Nephron (organoid): ENCODE results near the gene TBC1D9.

Source experiments
- H3K27ac Mint-ChIP-seq, 3 experiments: 2 replicates each; pipeline ENCODE4 v1.8.0; 2020; ENCODE audit warnings: mixed read lengths in 3 of 3, mild to moderate bottlenecking in 2 of 3, moderate library complexity in 1 of 3
- H3K27me3 Mint-ChIP-seq: 2 replicates; pipeline ENCODE4 v1.8.0; 2021; ENCODE audit warnings: low read depth, mild to moderate bottlenecking, moderate library complexity, mixed read lengths
- H3K36me3 Mint-ChIP-seq: 2 replicates; pipeline ENCODE4 v1.8.0; 2020; ENCODE audit warnings: low read depth, mixed read lengths
- H3K4me1 Mint-ChIP-seq: 2 replicates; pipeline ENCODE4 v1.8.0; 2020; ENCODE audit warnings: mixed read lengths
- H3K4me3 Mint-ChIP-seq, 3 experiments: 2 replicates each; pipeline ENCODE4 v1.8.0; 2020; ENCODE audit warnings: mild to moderate bottlenecking in 3 of 3, mixed read lengths in 3 of 3, moderate library complexity in 2 of 3
- H3K9me3 Mint-ChIP-seq: 2 replicates; pipeline ENCODE4 v1.8.0; 2020; ENCODE audit warnings: mixed read lengths
- TF ChIP-seq, protein P1 (sequence below), 3 experiments: fragments of 200-600 bp; sonication (generic); IDR thresholded peaks; one replicate each; pipeline ENCODE4 v1.5.0; 2021; ENCODE audit warnings: antibody characterized with exemption in 3 of 3; ENCODE audit not compliant: unreplicated experiment in 3 of 3

Gene TBC1D9

DNA sequence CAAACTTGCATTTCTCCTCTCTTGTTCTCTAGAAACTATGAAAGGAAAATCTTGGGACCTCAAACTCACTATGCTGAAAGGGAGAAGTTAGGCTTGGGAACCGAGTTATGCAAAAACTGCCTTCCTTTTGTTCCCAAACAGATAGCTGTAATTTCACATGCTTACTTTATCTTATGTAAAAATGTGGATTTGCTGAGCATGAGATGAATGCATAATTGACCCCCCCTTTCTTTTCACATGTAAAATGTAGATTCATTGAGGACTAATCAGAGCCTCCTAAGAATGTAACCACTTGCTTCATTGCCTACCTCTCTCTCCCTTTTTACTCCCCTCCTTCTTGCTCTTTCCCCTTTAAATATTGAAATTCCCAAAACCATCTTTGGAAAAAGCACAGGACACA is 18.0 kb downstream of the TBC1D9 start:
- Mint-ChIP-seq H3K27ac (peak overlapping the region in 1 of 3 experiments; percentile 19), H3K4me3 (no peak overlapping the region), H3K9me3 (no peaks in the 10 kb centered on the region), H3K27me3 (no peaks in the 10 kb centered on the region), H3K4me1 (peaks cover 14% of the 10 kb centered on the region), H3K36me3 (no peaks in the 10 kb centered on the region)
- TF ChIP-seq, protein P1, sequence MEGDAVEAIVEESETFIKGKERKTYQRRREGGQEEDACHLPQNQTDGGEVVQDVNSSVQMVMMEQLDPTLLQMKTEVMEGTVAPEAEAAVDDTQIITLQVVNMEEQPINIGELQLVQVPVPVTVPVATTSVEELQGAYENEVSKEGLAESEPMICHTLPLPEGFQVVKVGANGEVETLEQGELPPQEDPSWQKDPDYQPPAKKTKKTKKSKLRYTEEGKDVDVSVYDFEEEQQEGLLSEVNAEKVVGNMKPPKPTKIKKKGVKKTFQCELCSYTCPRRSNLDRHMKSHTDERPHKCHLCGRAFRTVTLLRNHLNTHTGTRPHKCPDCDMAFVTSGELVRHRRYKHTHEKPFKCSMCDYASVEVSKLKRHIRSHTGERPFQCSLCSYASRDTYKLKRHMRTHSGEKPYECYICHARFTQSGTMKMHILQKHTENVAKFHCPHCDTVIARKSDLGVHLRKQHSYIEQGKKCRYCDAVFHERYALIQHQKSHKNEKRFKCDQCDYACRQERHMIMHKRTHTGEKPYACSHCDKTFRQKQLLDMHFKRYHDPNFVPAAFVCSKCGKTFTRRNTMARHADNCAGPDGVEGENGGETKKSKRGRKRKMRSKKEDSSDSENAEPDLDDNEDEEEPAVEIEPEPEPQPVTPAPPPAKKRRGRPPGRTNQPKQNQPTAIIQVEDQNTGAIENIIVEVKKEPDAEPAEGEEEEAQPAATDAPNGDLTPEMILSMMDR (IDR thresholded peaks at IDR 0.05; ENCODE audit: unreplicated experiment in 3 of 3): no peak

DNA sequence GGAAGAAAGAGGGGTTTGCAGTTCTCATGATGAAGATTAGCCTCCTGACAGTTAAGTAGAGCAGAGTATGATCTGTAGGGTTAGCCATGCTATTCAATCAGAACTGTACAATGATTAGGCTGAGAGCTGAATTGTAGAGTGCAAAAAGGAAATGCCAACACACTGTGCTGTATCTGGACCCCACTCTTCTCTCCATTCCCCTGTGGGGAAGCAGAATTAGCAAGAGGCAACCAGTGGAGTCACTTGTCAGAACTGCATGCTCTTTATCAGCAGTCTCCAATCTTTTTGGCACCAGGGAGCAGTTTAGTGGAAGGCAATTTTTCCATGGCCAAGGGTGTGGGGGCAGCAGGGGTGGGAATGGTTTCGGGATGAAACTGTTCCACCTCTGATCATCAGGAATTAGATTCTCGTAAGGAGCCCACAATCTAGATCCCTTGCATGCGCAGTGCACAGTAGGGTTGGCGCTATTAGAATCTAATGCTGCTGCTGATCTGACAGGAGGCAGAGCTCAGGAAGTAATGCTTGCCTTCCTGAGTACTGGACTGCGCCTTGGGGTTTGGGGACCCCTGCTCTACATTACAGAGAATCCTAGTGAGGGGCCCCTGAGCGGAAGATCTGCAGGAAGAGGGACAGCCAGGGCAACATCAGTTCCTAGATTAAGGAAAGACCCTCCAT is 19.4 kb downstream of the TBC1D9 start:
- Mint-ChIP-seq H3K36me3 (no peaks in the 10 kb centered on the region), H3K9me3 (no peaks in the 10 kb centered on the region), H3K27me3 (no peaks in the 10 kb centered on the region), H3K4me3 (no peak overlapping the region), H3K4me1 (peaks cover 7% of the 10 kb centered on the region), H3K27ac (peak overlapping the region in 1 of 3 experiments; percentile 7)
- TF ChIP-seq, protein P1 (IDR thresholded peaks at IDR 0.05; ENCODE audit: unreplicated experiment in 3 of 3): no peak

DNA sequence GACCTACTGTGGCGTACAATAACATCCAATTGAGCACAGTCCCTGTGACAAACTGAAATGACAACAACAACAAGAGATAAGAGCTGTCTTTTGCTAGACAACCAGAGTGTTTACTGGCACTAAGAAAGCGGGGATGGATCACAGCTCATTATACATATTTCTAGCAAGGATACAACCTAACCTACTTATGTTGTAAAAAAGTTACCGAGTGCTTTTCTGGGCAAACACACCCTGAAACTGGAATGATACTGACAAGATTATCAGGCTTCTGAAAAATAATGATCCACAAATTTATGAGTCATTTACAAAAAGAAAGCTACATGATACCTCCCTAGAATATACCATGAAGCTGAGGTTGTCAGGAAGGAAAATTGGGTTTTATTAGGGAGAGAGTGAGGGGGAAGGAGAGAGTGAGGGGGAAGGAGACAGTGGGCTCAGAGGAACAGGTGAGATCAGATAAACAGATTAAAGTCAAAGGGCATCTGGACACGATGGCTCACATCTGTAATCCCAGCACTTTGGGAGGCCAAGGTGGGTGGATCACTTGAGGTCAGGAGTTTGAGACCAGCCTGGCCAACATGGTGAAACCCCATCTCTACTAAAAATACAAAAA is 20.3 kb downstream of the TBC1D9 start:
- Mint-ChIP-seq H3K27me3 (no peaks in the 10 kb centered on the region), H3K4me1 (peaks cover 7% of the 10 kb centered on the region), H3K4me3 (no peak overlapping the region), H3K9me3 (no peaks in the 10 kb centered on the region), H3K27ac (no peak overlapping the region), H3K36me3 (no peaks in the 10 kb centered on the region)
- TF ChIP-seq, protein P1 (IDR thresholded peaks at IDR 0.05; ENCODE audit: unreplicated experiment in 3 of 3): no peak

DNA sequence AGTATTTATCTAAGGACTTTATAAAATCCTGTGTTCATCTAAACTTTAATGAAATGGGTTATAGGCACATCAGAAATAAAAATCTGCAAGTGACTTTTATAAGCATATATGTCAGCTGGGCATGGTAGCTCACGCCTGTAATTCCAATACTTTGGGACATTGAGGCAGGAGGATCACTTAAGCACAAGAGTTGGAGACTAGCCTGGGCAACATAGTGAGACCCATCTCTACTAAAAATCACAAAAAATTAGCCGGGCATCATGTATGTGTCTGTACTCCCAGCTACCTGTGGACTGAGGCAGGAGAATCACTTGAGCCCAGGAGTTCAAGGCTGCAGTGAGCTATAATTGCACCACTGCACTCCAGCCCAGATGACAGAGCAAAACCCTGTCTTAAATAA is 20.9 kb downstream of the TBC1D9 start:
- H3K27ac Mint-ChIP-seq: no peak overlapping the region
- TF ChIP-seq, protein P1 (IDR thresholded peaks at IDR 0.05; ENCODE audit: unreplicated experiment in 3 of 3): no peak
- H3K9me3 Mint-ChIP-seq: no peaks in the 10 kb centered on the region
- peaks cover 2% of the 10 kb centered on the region for H3K4me1 Mint-ChIP-seq
- no peaks in the 10 kb centered on the region for H3K27me3 Mint-ChIP-seq
- H3K4me3 Mint-ChIP-seq: no peak overlapping the region
- H3K36me3 Mint-ChIP-seq: no peaks in the 10 kb centered on the region

DNA sequence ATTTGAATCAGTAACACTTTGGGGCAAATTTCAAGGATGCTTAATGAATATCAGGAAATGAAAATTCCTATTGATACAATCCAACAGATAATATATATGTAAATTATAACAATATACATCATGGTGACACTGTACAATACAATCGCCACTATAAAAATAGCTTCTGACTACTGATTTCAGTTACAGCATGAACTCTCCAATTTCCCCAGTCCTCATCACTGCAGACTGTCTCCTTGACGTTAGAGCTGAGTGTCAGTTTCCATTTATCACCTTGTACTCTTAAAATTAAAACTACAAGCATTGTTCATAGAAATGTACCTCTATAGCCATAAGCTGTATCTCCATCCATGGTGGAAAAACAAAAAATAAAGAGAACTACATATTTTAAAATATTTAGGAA is 23.4 kb downstream of the TBC1D9 start:
- Mint-ChIP-seq H3K4me1 (peaks cover 10% of the 10 kb centered on the region), H3K36me3 (no peaks in the 10 kb centered on the region), H3K27me3 (no peaks in the 10 kb centered on the region), H3K4me3 (no peak overlapping the region), H3K9me3 (no peaks in the 10 kb centered on the region), H3K27ac (no peak overlapping the region)
- TF ChIP-seq, protein P1 (IDR thresholded peaks at IDR 0.05; ENCODE audit: unreplicated experiment in 3 of 3): no peak
